H9 (cell line): ENCODE results near the gene KCNMA1. TPM values are rescaled to one million over a fixed set of nuclear protein-coding genes. Genes with fewer than 3 reads are reported as not detected.

ENCODE experiments used
- DNase-seq: peaks from one replicate; pipeline ENCODE4 v3.0.0-alpha.2; 2017
- H2AFZ ChIP-seq: one replicate; pipeline ENCODE4 v1.6.1; 2013; ENCODE audit warnings: mild to moderate bottlenecking, low read length, control low read depth, moderate library complexity
- H2AK5ac ChIP-seq: 2 replicates; pipeline ENCODE4 v1.6.1; 2013; ENCODE audit warnings: low read length, control low read depth, mixed read lengths; ENCODE audit not compliant: insufficient read length
- H2BK120ac ChIP-seq: one replicate; pipeline ENCODE4 v1.6.1; 2013; ENCODE audit warnings: low read depth, mild to moderate bottlenecking, low read length, control low read depth, inconsistent platforms; ENCODE audit not compliant: poor library complexity, severe bottlenecking
- H2BK12ac ChIP-seq: 2 replicates; pipeline ENCODE4 v1.6.1; 2013; ENCODE audit warnings: low read length, control low read depth, mixed read lengths, low read depth; ENCODE audit not compliant: insufficient read length
- H2BK15ac ChIP-seq: 2 replicates; pipeline ENCODE4 v1.6.1; 2013; ENCODE audit warnings: low read depth, low read length, control low read depth
- H2BK20ac ChIP-seq: one replicate; pipeline ENCODE4 v1.6.1; 2013; ENCODE audit warnings: low read depth, mild to moderate bottlenecking, low read length, control low read depth, inconsistent platforms; ENCODE audit not compliant: poor library complexity, severe bottlenecking
- H2BK5ac ChIP-seq: 2 replicates; pipeline ENCODE4 v1.6.1; 2013; ENCODE audit warnings: low read length, control low read depth, mixed read lengths; ENCODE audit not compliant: insufficient read length
- H3K14ac ChIP-seq: 2 replicates; pipeline ENCODE4 v1.6.1; 2013; ENCODE audit warnings: low read length, control low read depth; ENCODE audit not compliant: insufficient read depth
- H3K18ac ChIP-seq: 2 replicates; pipeline ENCODE4 v1.6.1; 2013; ENCODE audit warnings: low read depth, mild to moderate bottlenecking, mixed read lengths, low read length, control low read depth; ENCODE audit not compliant: insufficient read length
- H3K23ac ChIP-seq: 2 replicates; pipeline ENCODE4 v1.6.1; 2013; ENCODE audit warnings: low read length, control low read depth, mixed read lengths, low read depth; ENCODE audit not compliant: insufficient read length
- H3K23me2 ChIP-seq: 2 replicates; pipeline ENCODE4 v1.6.1; 2013; ENCODE audit warnings: low read depth, mild to moderate bottlenecking, mixed read lengths, low read length, control low read depth; ENCODE audit not compliant: insufficient read length, poor library complexity, severe bottlenecking
- H3K27ac ChIP-seq: 2 replicates; pipeline ENCODE4 v1.5.1; 2013; ENCODE audit warnings: low read length, control low read depth, mixed read lengths, low read depth; ENCODE audit not compliant: insufficient read length
- H3K27me3 ChIP-seq: 2 replicates; pipeline ENCODE4 v1.6.1; 2013; ENCODE audit warnings: low read length, control low read depth, inconsistent platforms; ENCODE audit not compliant: insufficient read depth
- H3K4ac ChIP-seq: 2 replicates; pipeline ENCODE4 v1.6.1; 2013; ENCODE audit warnings: low read depth, mild to moderate bottlenecking, control low read depth, inconsistent platforms, low read length, moderate library complexity
- H3K4me1 ChIP-seq: 2 replicates; pipeline ENCODE4 v1.6.1; 2013; ENCODE audit warnings: low read length, control low read depth, inconsistent platforms; ENCODE audit not compliant: insufficient read depth
- H3K4me2 ChIP-seq: 2 replicates; pipeline ENCODE4 v1.6.1; 2013; ENCODE audit warnings: low read length, control low read depth, mixed read lengths; ENCODE audit not compliant: insufficient read length, insufficient read depth
- H3K56ac ChIP-seq: 2 replicates; pipeline ENCODE4 v1.6.1; 2013; ENCODE audit warnings: low read depth, mild to moderate bottlenecking, mixed read lengths, low read length, control low read depth; ENCODE audit not compliant: insufficient read length
- H3K79me1 ChIP-seq: 2 replicates; pipeline ENCODE4 v1.6.1; 2013; ENCODE audit warnings: low read depth, mild to moderate bottlenecking, moderate library complexity, low read length, control low read depth, inconsistent platforms; ENCODE audit not compliant: insufficient read depth, poor library complexity, severe bottlenecking
- H3K79me2 ChIP-seq: 2 replicates; pipeline ENCODE4 v1.6.1; 2013; ENCODE audit warnings: low read length, control low read depth, inconsistent platforms; ENCODE audit not compliant: insufficient read depth
- H3K9ac ChIP-seq: 2 replicates; pipeline ENCODE4 v1.6.1; 2013; ENCODE audit warnings: low read length, control low read depth, mixed read lengths; ENCODE audit not compliant: insufficient read length; ENCODE audit errors: extremely low read depth
- H3K9me3 ChIP-seq: one replicate; pipeline ENCODE4 v1.6.1; 2013; ENCODE audit warnings: low read depth, low read length, inconsistent platforms; ENCODE audit not compliant: control insufficient read depth
- H3T11ph ChIP-seq: one replicate; pipeline ENCODE4 v1.6.1; 2013; ENCODE audit warnings: mild to moderate bottlenecking, low read length, control low read depth, inconsistent platforms
- H4K20me1 ChIP-seq: one replicate; pipeline ENCODE4 v1.6.1; 2013; ENCODE audit not compliant: control insufficient read depth, insufficient read length, insufficient read depth
- H4K5ac ChIP-seq: 2 replicates; pipeline ENCODE4 v1.6.1; 2013; ENCODE audit warnings: low read depth, mild to moderate bottlenecking, mixed read lengths, low read length, control low read depth; ENCODE audit not compliant: insufficient read length
- H4K8ac ChIP-seq: replicated peaks from 2 replicates; pipeline ENCODE4 v1.6.1; 2013; ENCODE audit warnings: low read length, control low read depth, mixed read lengths, low read depth; ENCODE audit not compliant: insufficient read length
- H4K91ac ChIP-seq: 2 replicates; pipeline ENCODE4 v1.6.1; 2013; ENCODE audit warnings: low read depth, mild to moderate bottlenecking, moderate library complexity, mixed read lengths, low read length, control low read depth; ENCODE audit not compliant: insufficient read length
- H3K27ac Mint-ChIP-seq, 3 experiments: 2 replicates in 2 of 3; 3 replicates in 1 of 3; pipeline ENCODE4 v1.8.0; 2020 to 2021; ENCODE audit warnings: mixed read lengths in 3 of 3, mild to moderate bottlenecking in 1 of 3, moderate library complexity in 1 of 3
- H3K27me3 Mint-ChIP-seq: 2 replicates; pipeline ENCODE4 v1.8.0; 2021; ENCODE audit warnings: low read depth, mild to moderate bottlenecking, moderate library complexity, mixed read lengths
- H3K36me3 Mint-ChIP-seq, 3 experiments: 2 replicates in 2 of 3; 3 replicates in 1 of 3; pipeline ENCODE4 v1.8.0; 2020 to 2021; ENCODE audit warnings: low read depth in 3 of 3, mixed read lengths in 3 of 3; ENCODE audit not compliant: insufficient read depth in 1 of 3
- H3K4me1 Mint-ChIP-seq, 2 experiments: 2 replicates each; pipeline ENCODE4 v1.8.0; 2020; ENCODE audit warnings: mixed read lengths in 2 of 2
- H3K4me3 Mint-ChIP-seq, 2 experiments: 2 replicates in 1 of 2; 3 replicates in 1 of 2; pipeline ENCODE4 v1.8.0; 2020 to 2021; ENCODE audit warnings: mild to moderate bottlenecking in 2 of 2, mixed read lengths in 2 of 2, moderate library complexity in 1 of 2
- H3K9me3 Mint-ChIP-seq, 2 experiments: 2 replicates in 1 of 2; 3 replicates in 1 of 2; pipeline ENCODE4 v1.8.0; 2020; ENCODE audit warnings: mild to moderate bottlenecking in 2 of 2, mixed read lengths in 2 of 2, moderate library complexity in 1 of 2
- CTCF ChIP-seq: fragments of 200-600 bp; sonication (generic); conservative IDR thresholded peaks from 3 replicates; pipeline ENCODE4 v1.8.0; 2021; ENCODE audit warnings: antibody characterized with exemption, mild to moderate bottlenecking
- WGBS: extraction: QIAGEN DNeasy Blood & Tissue Kit; methylation state at CpG from one replicate; pipeline ENCODE4 v1.1.7; 2013; ENCODE audit warnings: missing lambda C conversion rate, low lambda C conversion rate, mixed read lengths; ENCODE audit not compliant: insufficient read length; ENCODE audit errors: extremely low coverage; 5-methylcytosine and 5-hydroxymethylcytosine counted together
- total RNA-seq: library from RNA; stranded (reverse); gene quantifications from 2 replicates; pipeline ENCODE4 v1.2.1, GENCODE V29; 2021

KCNMA1 gene
- total RNA-seq, 1 experiment from 2014 or later: 2.0 TPM

DNA sequence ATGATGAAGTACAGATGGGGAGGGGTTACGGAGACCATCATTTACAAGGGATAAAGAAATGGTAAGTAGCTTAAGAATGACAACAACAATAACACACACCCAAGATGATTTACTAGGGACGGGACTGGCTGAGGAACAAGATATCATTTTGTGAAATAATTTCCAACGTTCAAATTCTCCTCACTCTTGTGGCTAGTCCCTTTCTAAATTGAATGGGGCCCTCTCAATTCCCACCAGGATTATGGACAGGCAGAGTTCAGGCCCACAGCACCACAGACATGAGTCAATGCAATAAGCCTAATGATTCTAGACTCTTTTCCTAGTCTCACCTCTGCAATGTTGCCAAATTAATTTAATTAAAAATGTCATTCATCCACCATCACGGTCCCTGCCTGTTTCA lies 448.1 kb downstream of the KCNMA1 start:
- Histone ChIP-seq H3K9me3 (no peaks in the 10 kb centered on the region), H4K8ac (no peak overlapping the region), H3K27ac (no peak overlapping the region), H3K23ac (no peak overlapping the region), H2BK15ac (no peak overlapping the region), H2BK12ac (no peak overlapping the region), H3K4ac (no peak overlapping the region), H3K14ac (no peak overlapping the region), H3K79me2 (no peaks in the 10 kb centered on the region), H2BK120ac (no peak overlapping the region), H2AFZ (no peak overlapping the region), H2BK5ac (no peak overlapping the region), H3K9ac (no peak overlapping the region), H4K20me1 (no peaks in the 10 kb centered on the region), H3T11ph (no peak overlapping the region), H3K23me2 (no peaks in the 10 kb centered on the region), H2AK5ac (no peak overlapping the region), H3K56ac (no peak overlapping the region), H3K79me1 (no peaks in the 10 kb centered on the region), H3K27me3 (no peaks in the 10 kb centered on the region; the same call in 1 of the 2 replicates), H3K18ac (no peak overlapping the region), H3K4me1 (no peaks in the 10 kb centered on the region; the same call in 1 of the 2 replicates), H3K4me2 (no peak overlapping the region), H4K5ac (no peak overlapping the region), H2BK20ac (no peak overlapping the region), H4K91ac (no peak overlapping the region)
- no peak overlapping the region for H3K27ac Mint-ChIP-seq
- peaks cover 13 to 22% of the 10 kb centered on the region in 2 experiments for H3K4me1 Mint-ChIP-seq
- H3K9me3 Mint-ChIP-seq: no peaks in the 10 kb centered on the region
- no peaks in the 10 kb centered on the region; the same call in 1 of the 2 replicates for H3K27me3 Mint-ChIP-seq
- no peak for TF ChIP-seq CTCF
- WGBS: no CpG with 5 or more reads among the region's 4 CpGs
- DNase-seq: no peak
- H3K4me3 Mint-ChIP-seq: no peak overlapping the region
- no peaks in the 10 kb centered on the region for H3K36me3 Mint-ChIP-seq
